BE2C (cell line): ENCODE measurements around the gene NEK11.

Experiments used
- DNase-seq: peaks from one replicate; pipeline ENCODE4 v3.0.0-alpha.2; 2020
- H3K27me3 ChIP-seq: fragments of 250-450 bp; sonication (Bioruptor Pico); 2 replicates; pipeline ENCODE4 v1.5.1; 2020; ENCODE audit warnings: mild to moderate bottlenecking
- H3K36me3 ChIP-seq: fragments of 250-450 bp; sonication (Bioruptor Pico); 2 replicates; pipeline ENCODE4 v1.5.1; 2020; ENCODE audit warnings: mild to moderate bottlenecking
- H3K4me1 ChIP-seq: fragments of 250-450 bp; sonication (Bioruptor Pico); 2 replicates; pipeline ENCODE4 v1.5.1; 2020
- H3K4me3 ChIP-seq: 2 replicates; pipeline ENCODE4 v1.5.1; 2011; ENCODE audit warnings: low read depth, low read length
- H3K9me3 ChIP-seq: fragments of 250-450 bp; sonication (Bioruptor Pico); 2 replicates; pipeline ENCODE4 v1.5.1; 2020
- TF ChIP-seq, protein P1 (sequence below): IDR thresholded peaks from 2 replicates; pipeline ENCODE4 v1.5.1; 2012; ENCODE audit warnings: mild to moderate bottlenecking, low read depth, low read length

Gene NEK11

DNA sequence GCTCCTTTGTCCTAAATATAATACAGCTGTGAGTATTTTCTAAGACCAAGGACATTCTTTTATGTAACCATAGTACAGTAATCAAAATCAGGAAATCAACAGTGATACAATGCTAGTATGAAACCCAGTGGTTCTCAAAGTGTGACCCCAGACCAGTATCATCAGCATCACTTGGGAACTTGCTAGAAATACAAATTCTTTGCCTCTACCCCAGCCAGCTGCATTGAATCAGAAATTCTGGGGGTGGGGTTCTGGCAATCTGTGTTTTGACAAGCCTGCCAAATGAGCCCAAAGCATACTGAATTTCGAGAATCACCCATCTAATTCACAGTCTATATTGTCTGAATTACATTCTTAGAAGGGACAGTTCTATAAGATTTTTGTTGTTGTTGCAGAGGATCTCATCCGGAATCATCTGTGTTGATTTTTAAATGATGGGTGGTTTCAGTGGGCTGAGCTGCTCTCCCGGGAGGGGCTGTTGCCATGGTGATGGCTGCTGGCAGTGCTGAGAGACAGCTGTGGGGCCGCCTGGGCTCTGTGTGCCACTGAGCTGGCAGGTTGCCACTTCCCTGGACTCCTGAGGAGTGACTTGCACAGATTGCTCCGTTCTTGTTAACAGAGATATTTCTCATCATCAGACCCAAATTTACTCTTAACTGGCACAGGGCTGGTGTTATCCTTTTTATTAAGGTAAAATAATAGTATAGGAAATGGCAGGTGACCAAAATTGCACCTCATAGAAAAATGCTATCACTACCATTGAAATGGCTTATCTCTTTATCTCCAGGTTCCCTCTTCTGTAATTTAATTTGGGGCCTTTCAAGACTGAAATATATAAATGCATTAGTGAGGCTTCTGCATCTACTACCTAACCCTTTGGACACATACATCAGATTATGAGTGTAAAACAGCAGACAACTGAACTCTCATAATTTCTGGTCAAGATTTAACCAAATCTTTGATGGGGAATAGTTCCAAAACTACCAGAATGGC is 56.5 kb downstream of the NEK11 start:
- Histone ChIP-seq H3K9me3 (no peaks in the 10 kb centered on the region), H3K36me3 (no peaks in the 10 kb centered on the region), H3K4me3 (peak overlapping the region; percentile 42), H3K27me3 (no peaks in the 10 kb centered on the region), H3K4me1 (peaks cover 35% of the 10 kb centered on the region)
- TF ChIP-seq, protein P1, sequence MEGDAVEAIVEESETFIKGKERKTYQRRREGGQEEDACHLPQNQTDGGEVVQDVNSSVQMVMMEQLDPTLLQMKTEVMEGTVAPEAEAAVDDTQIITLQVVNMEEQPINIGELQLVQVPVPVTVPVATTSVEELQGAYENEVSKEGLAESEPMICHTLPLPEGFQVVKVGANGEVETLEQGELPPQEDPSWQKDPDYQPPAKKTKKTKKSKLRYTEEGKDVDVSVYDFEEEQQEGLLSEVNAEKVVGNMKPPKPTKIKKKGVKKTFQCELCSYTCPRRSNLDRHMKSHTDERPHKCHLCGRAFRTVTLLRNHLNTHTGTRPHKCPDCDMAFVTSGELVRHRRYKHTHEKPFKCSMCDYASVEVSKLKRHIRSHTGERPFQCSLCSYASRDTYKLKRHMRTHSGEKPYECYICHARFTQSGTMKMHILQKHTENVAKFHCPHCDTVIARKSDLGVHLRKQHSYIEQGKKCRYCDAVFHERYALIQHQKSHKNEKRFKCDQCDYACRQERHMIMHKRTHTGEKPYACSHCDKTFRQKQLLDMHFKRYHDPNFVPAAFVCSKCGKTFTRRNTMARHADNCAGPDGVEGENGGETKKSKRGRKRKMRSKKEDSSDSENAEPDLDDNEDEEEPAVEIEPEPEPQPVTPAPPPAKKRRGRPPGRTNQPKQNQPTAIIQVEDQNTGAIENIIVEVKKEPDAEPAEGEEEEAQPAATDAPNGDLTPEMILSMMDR = no peak
- DNase-seq = peak; percentile 100

DNA sequence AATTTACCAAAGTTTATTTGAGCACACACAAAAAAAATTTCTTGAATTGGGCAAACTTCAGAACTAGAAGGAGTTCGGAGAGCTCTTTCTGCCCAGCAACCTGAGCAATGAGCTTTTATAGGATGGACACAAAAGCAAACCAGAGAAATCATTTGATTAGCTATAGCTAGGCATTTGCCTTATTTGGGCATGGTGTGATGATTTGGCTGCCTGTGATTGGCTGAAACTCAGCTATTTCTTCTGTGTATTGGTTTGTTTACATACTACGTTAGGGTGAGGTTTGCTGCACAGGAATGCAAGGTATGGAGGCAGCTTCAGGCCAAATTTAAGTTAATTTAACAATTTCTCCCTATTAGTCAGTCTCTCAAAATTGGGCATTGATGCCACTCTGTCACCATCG is 65.1 kb downstream of the NEK11 start:
- H3K9me3 ChIP-seq = no peaks in the 10 kb centered on the region
- H3K4me3 ChIP-seq = no peak overlapping the region
- H3K4me1 ChIP-seq = no peaks in the 10 kb centered on the region
- no peaks in the 10 kb centered on the region for H3K36me3 ChIP-seq
- TF ChIP-seq, protein P1 = no peak
- DNase-seq = peak; percentile 21
- no peaks in the 10 kb centered on the region for H3K27me3 ChIP-seq

DNA sequence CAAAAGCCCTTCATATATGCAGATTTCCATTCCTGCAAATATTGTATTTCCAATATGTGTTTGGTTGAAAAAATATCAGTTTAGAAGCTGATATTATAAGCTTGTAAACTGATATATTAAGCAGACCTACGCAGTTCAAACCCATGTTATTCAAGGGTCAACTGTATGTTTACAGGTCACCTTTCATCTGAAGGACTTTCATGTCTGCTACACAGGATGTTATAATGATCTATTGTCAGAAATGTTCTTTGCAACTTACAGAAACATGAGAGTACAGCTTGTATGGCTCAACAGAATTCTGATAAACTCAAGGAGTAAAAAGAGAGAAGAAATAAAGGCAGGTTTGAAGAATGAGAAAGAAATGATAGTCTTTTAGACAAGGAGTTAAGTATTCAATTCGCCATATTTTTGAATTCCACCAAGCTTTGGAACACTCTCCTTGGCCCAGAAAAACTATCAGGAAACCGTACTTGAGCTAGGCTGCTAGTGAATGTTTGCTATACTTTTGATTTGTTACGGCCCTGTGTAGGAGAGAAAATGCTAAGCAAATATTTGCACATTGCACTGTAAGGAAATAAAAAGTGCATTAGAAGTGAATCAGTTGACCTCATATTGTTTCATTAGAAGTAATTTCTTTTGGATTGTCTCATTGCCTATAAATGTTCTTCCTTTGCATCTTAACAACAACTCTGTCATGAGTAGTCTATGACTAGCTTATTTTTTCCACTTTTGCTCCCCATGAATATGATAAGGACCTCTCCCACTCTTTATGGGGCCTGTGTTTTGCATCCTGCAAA is 81.2 kb downstream of the NEK11 start:
- Histone ChIP-seq H3K36me3 (no peaks in the 10 kb centered on the region), H3K27me3 (no peaks in the 10 kb centered on the region), H3K4me3 (no peak overlapping the region), H3K9me3 (no peaks in the 10 kb centered on the region), H3K4me1 (no peaks in the 10 kb centered on the region)
- TF ChIP-seq, protein P1 = no peak
- no peak for DNase-seq

DNA sequence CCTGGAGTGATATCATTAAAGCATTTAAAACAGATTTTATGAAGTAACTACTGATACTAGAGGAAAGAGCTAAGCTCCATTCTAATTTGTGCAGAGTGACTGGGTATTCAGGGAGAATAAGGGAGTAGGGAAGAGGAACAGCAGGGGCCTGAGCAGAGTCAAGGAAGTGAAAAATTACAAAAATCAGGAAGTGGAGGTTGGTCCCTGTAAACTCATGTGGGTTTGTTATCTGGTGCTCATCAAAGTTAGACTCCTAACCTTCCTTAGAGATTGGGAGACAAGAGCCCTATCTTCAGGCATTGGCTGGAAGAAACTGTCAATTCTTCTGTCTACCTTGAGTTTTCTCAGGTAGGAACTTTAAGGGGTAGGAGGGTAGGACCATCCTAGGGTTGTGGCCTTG is 82.5 kb downstream of the NEK11 start:
- Histone ChIP-seq H3K4me1 (no peaks in the 10 kb centered on the region), H3K9me3 (no peaks in the 10 kb centered on the region)
- DNase-seq = no peak

DNA sequence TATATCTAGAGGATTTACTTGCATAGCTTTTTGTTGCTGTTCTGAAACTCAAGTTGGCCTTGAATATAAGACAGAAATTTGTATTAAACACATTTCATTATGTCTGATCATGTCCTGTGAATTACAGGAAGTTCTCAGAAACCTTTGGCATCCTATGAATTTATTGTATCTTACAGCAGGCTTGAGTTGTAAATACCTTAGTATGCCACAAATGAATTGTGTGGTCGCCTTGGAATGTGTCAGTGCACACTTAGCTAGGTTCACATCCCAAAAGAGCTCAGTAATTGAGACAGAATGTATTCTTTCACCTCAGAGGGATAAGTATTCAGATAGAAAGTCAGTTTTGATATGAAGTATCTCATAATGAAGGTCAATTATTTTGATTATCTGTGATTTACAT is 83.4 kb downstream of the NEK11 start:
- Histone ChIP-seq H3K9me3 (no peaks in the 10 kb centered on the region), H3K27me3 (no peaks in the 10 kb centered on the region), H3K4me1 (no peaks in the 10 kb centered on the region), H3K36me3 (no peaks in the 10 kb centered on the region), H3K4me3 (no peak overlapping the region)
- no peak for DNase-seq
- TF ChIP-seq, protein P1 = no peak

More for the DNA sequence above, 82.5 kb downstream of the NEK11 start:
- TF ChIP-seq, protein P1 = no peak
- H3K4me3 ChIP-seq = no peak overlapping the region
- no peaks in the 10 kb centered on the region for H3K36me3 ChIP-seq
- H3K27me3 ChIP-seq = no peaks in the 10 kb centered on the region

DNA sequence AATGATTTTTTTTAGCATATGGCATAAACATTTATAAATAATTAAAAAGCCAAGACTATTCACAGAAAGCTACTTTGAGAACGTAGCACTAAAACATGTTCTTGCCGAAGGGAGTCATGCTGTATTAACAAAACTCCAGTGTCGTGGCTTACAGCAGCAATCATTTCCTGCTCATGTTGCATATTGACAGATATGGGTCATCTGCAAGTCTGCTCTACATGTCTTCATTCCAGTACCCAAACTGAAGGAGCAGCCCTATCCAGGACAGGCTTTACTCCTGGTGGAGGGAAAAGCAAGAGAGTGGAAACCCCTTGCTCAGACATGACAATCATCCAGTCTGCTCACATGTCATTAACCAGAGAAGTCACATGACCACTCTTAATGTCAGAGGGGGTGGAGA is 87.6 kb downstream of the NEK11 start:
- TF ChIP-seq, protein P1 = no peak
- DNase-seq = no peak
- Histone ChIP-seq H3K27me3 (no peaks in the 10 kb centered on the region), H3K36me3 (no peaks in the 10 kb centered on the region), H3K9me3 (no peaks in the 10 kb centered on the region), H3K4me1 (no peaks in the 10 kb centered on the region), H3K4me3 (no peak overlapping the region)
